ENCODE measurements around the gene FER. TPM values are rescaled to one million over a fixed set of nuclear protein-coding genes. Genes with fewer than 3 reads are reported as not detected.

Gene FER
- total RNA-seq, 1 donor from 2014 or later = 21.1 TPM

GRCh38 chr5:109224276-109224882 lies 476.7 kb downstream of the FER start:
- DNase-seq (ENCODE audit: extremely low read depth, low read depth, low spot score) = no peak

DNA sequence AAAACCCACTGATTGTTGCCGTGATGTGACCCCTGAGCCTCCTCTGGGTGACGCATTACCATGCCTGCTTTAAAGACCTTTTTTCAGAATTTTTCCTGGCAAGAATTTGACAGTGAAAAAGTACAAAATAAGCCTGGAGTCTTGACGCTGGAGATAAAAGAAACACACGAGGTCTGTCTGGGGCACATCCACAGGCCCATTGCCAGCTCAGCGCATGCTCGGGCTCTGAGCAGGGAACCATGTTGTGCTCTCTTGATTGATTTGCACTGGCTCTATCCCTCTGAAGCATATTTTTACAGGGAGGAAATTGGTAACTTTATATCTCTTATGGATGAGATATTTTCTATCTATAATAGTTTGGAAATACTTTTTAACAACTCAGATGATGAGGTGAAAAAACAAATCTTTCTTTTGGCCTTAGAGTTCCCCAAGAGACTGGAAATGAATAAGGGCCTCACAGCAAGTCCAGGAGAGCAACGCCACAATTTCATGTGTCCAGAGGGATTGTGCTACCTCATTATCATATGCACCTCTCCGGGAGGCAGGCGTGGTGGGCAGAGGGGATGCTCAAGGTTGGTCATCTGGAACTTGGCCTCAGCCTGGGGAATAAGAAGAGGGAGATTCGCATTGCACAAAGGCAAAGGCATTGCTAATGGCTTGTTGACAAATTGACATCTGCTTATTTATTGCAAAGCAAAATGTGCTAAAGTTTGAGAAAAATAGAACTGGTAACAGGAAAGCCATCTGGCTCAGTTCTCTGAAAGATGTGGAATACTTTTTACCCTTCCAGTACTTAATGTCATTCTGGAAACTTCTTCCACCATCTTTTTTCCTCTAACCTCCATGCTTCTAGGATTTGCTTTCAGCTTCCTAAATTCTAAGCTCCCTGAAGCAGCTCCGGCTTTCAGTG lies 478.3 kb downstream of the FER start:
- no peak for DNase-seq (ENCODE audit: extremely low read depth, low read depth, low spot score)

GRCh38 chr5:109230369-109230768 lies 482.7 kb downstream of the FER start:
- DNase-seq (ENCODE audit: extremely low read depth, low read depth, low spot score) = no peak

- DNase-seq (ENCODE audit: extremely low read depth, low read depth, low spot score) = no peak
Measured at GRCh38 chr5:109231331-109231730, 483.6 kb downstream of the FER start.

- no peak for DNase-seq (ENCODE audit: extremely low read depth, low read depth, low spot score)
Measured at GRCh38 chr5:109234381-109234780, 486.7 kb downstream of the FER start.

- DNase-seq (ENCODE audit: extremely low read depth, low read depth, low spot score) = no peak
Measured at GRCh38 chr5:109239456-109239855, 491.8 kb downstream of the FER start.

GRCh38 chr5:109242518-109242917 lies 494.8 kb downstream of the FER start:
- DNase-seq (ENCODE audit: extremely low read depth, low read depth, low spot score) = no peak

DNA sequence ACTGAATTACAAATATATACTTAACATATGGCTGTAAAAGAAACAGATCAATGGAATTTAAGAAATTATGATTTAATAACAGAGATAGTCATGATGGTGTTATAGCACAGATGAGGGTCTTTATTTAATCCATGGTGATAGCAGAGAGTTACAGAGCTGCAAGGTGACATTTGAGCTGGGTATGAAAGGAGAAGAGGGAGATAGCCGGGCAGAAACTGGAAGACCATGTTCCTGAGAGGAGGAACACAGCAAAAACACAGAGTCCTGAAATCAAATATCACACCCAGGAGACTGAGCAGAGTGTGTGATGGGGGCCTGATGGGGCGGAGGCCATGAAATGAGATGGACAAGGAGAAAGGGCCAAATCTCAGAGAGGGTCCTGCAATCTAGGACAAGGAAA lies 498.7 kb downstream of the FER start:
- DNase-seq (ENCODE audit: extremely low read depth, low read depth, low spot score) = no peak

Measured in glomerular endothelial cell (primary cell).